HepG2 (cell line): ENCODE measurements around the gene CALN1. TPM values are rescaled to one million over a fixed set of nuclear protein-coding genes. Genes with fewer than 3 reads are reported as not detected.
A peak's percentile ranks its signal among the peaks of the same experiment; 100 is the strongest.

Experiments
- ATAC-seq: fragments of 200-7000 bp; cut with Tn5 transposase; 3 replicates; pipeline ENCODE4 v1.9.1; 2020; ENCODE audit warnings: mild to moderate bottlenecking, moderate library complexity
- BruUV-seq: library from RNA; stranded (reverse); fragments of 400-500 nt; replicated peaks from 2 replicates; lab custom pipeline; 2021; lab: Mats Ljungman, UMichigan
- CTCF ChIA-PET: fragments of 300-600 bp; formaldehyde crosslinking; extraction: SDS; loops from one replicate; lab custom pipeline; 2021; ENCODE audit warnings: low total read pairs, inconsistent platforms, low intra/inter-chr PET ratio; lab: Yijun Ruan, JAX
- POLR2A ChIA-PET: fragments of 350-600 bp; sonication (Branson Sonifier 250); formaldehyde crosslinking; loops from one replicate; lab custom pipeline; 2020; ENCODE audit warnings: antibody characterized with exemption, inconsistent platforms; lab: Yijun Ruan, JAX
- DNase-seq: peaks from one replicate; pipeline ENCODE4 v3.0.0-alpha.2; 2015; ENCODE audit warnings: low spot score
- FAIRE-seq: peaks from 3 replicates; lab custom pipeline; 2011; peaks lifted over from hg19 to GRCh38; lab: Jason Lieb, UNC
- H2AFZ ChIP-seq: one replicate; pipeline ENCODE4 v1.6.1; 2011; ENCODE audit warnings: low read length, inconsistent platforms
- H3K27ac ChIP-seq: fragments of 300-600 bp; 3 replicates; pipeline ENCODE4 v1.8.0; 2011; ENCODE audit warnings: mixed run types, mild to moderate bottlenecking, mixed read lengths, low read length, inconsistent platforms; ENCODE audit not compliant: insufficient read depth; ENCODE audit errors: extremely low read length
- H3K27me3 ChIP-seq, 2 experiments: fragments of 200-600 bp in 1 of 2; 2 replicates in 1 of 2; 3 replicates in 1 of 2; pipeline versions ENCODE4 v1.6.0 to v1.8.0; 2011; ENCODE audit warnings: low read length in 2 of 2, mild to moderate bottlenecking in 2 of 2, moderate library complexity in 2 of 2, inconsistent platforms in 1 of 2; ENCODE audit not compliant: insufficient read depth in 2 of 2, control insufficient read depth in 1 of 2
- H3K36me3 ChIP-seq, 2 experiments: fragments of 200-600 bp in 1 of 2; replicated peaks in 1 of 2; 2 replicates in 1 of 2; 3 replicates in 1 of 2; pipeline versions ENCODE4 v1.5.1 to v1.8.0; 2011; ENCODE audit warnings: low read length in 2 of 2, inconsistent platforms in 1 of 2; ENCODE audit not compliant: insufficient read depth in 2 of 2, control insufficient read depth in 1 of 2
- H3K4me1 ChIP-seq: 2 replicates; pipeline ENCODE4 v1.5.1; 2012; ENCODE audit warnings: low read length, inconsistent platforms; ENCODE audit not compliant: insufficient read depth
- H3K4me2 ChIP-seq: 2 replicates; pipeline ENCODE4 v1.6.0; 2011; ENCODE audit warnings: low read depth, low read length, inconsistent platforms
- H3K4me3 ChIP-seq, 3 experiments: fragments of 200-600 bp in 1 of 3; sonication (generic), shearing (Covaris generic) in 1 of 3; replicated peaks in 1 of 3; 2 replicates each; pipeline ENCODE4 v1.5.1; 2011 to 2016; ENCODE audit warnings: low read length in 3 of 3, inconsistent platforms in 2 of 3, low read depth in 2 of 3, mild to moderate bottlenecking in 2 of 3, control low read depth in 1 of 3, mixed read lengths in 1 of 3; ENCODE audit not compliant: insufficient read depth in 1 of 3
- H3K79me2 ChIP-seq: one replicate; pipeline ENCODE4 v1.6.1; 2011; ENCODE audit warnings: low read length, inconsistent platforms; ENCODE audit not compliant: insufficient read depth
- H3K9ac ChIP-seq: 2 replicates; pipeline ENCODE4 v1.6.0; 2011; ENCODE audit warnings: mild to moderate bottlenecking, low read depth, low read length, inconsistent platforms; ENCODE audit not compliant: insufficient read depth
- H3K9me3 ChIP-seq: 2 replicates; pipeline ENCODE4 v1.5.1; 2012; ENCODE audit warnings: mild to moderate bottlenecking, low read length
- H4K20me1 ChIP-seq: 2 replicates; pipeline ENCODE4 v1.6.0; 2011; ENCODE audit warnings: inconsistent platforms, mild to moderate bottlenecking, low read length, moderate library complexity; ENCODE audit not compliant: insufficient read depth
- AHDC1 ChIP-seq: sonication (generic); formaldehyde crosslinking; IDR thresholded peaks from 2 replicates; pipeline ENCODE4 v1.5.1; 2020; ENCODE audit warnings: mild to moderate bottlenecking, missing genetic modification reagents, borderline replicate concordance
- FOXK1 ChIP-seq: sonication (generic); formaldehyde crosslinking; IDR thresholded peaks from 2 replicates; pipeline ENCODE4 v1.4.0; 2020; ENCODE audit warnings: low read depth, missing genetic modification reagents, borderline replicate concordance
- MNT ChIP-seq: fragments of 450-650 bp; IDR thresholded peaks from 2 replicates; pipeline ENCODE4 v1.6.1; 2016
- NFIC ChIP-seq: IDR thresholded peaks from 2 replicates; pipeline ENCODE4 v1.6.1; 2012; ENCODE audit warnings: mild to moderate bottlenecking, low read length, inconsistent platforms
- RBAK ChIP-seq: sonication (generic); formaldehyde crosslinking; IDR thresholded peaks from 2 replicates; pipeline ENCODE4 v1.5.1; 2020; ENCODE audit warnings: mild to moderate bottlenecking, missing genetic modification reagents
- RXRB ChIP-seq: IDR thresholded peaks from 2 replicates; pipeline ENCODE4 v1.6.1; 2016; ENCODE audit warnings: borderline replicate concordance, missing genetic modification reagents, missing compliant biosample characterization
- SP1 ChIP-seq, 2 experiments: fragments of 450-650 bp in 1 of 2; sonication (generic) in 1 of 2; formaldehyde crosslinking in 1 of 2; IDR thresholded peaks; 2 replicates each; pipeline versions ENCODE4 v1.4.0 to v1.6.1; 2016 to 2020; ENCODE audit warnings: missing genetic modification reagents in 1 of 2
- ZBTB42 ChIP-seq: sonication (generic); formaldehyde crosslinking; IDR thresholded peaks from 2 replicates; pipeline ENCODE4 v1.5.0; 2020; ENCODE audit warnings: mild to moderate bottlenecking, missing genetic modification reagents
- ZFP91 ChIP-seq: sonication (generic); formaldehyde crosslinking; IDR thresholded peaks from 2 replicates; pipeline ENCODE4 v1.9.0; 2022; ENCODE audit warnings: missing genetic modification reagents, mild to moderate bottlenecking, borderline replicate concordance
- ZFY ChIP-seq: sonication (generic); formaldehyde crosslinking; IDR thresholded peaks from 2 replicates; pipeline ENCODE4 v1.4.0; 2020; ENCODE audit warnings: missing genetic modification reagents
- ZKSCAN5 ChIP-seq: sonication (generic); formaldehyde crosslinking; IDR thresholded peaks from 2 replicates; pipeline ENCODE4 v1.5.1; 2020; ENCODE audit warnings: mild to moderate bottlenecking, missing genetic modification reagents
- ZNF207 ChIP-seq: fragments of 450-650 bp; IDR thresholded peaks from 2 replicates; pipeline ENCODE4 v1.6.1; 2016; ENCODE audit warnings: antibody characterized with exemption, borderline replicate concordance
- ZNF281 ChIP-seq: sonication (generic); formaldehyde crosslinking; IDR thresholded peaks from 2 replicates; pipeline ENCODE4 v1.4.0; 2020; ENCODE audit warnings: missing genetic modification reagents, borderline replicate concordance
- ZNF841 ChIP-seq: sonication (generic); formaldehyde crosslinking; IDR thresholded peaks from 2 replicates; pipeline ENCODE4 v1.8.1; 2023; ENCODE audit warnings: missing genetic modification reagents, borderline replicate concordance
- WGBS: methylation state at CpG from one replicate; pipeline ENCODE4 v1.1.6; 2017; ENCODE audit warnings: low lambda C conversion rate; 5-methylcytosine and 5-hydroxymethylcytosine counted together
- in situ Hi-C: cut with HindIII; loops from 2 replicates; pipeline ENCODE4 v1.10.0; 2017; ENCODE audit warnings: low pct_unique_long_range_greater_than_20kb; ENCODE audit not compliant: extremely low pct_ligation_motif_present
- intact Hi-C: fragments of 100-400 bp; cut with micrococcal nuclease; formaldehyde crosslinking; loops from one replicate; pipeline ENCODE4 v1.10.0; 2022; ENCODE audit not compliant: unreplicated experiment
- polyA plus RNA-seq, 8 experiments: library from polyadenylated mRNA; depleted of rRNA in 3 of 8; stranded (reverse) in 7 of 8; unstranded in 1 of 8; fragments of >200 nt; fragmentation: Illumina TruSeq in 4 of 8; extraction: Trizol in 4 of 8; gene quantifications; 2 replicates each; pipeline versions ENCODE4 v1.2.1 to v1.2.3, GENCODE V29; 2011 to 2016; ENCODE audit warnings: low read depth in 4 of 8, missing spikeins in 1 of 8, mixed read lengths in 1 of 8; ENCODE audit not compliant: insufficient read depth in 1 of 8
- total RNA-seq, 5 experiments: library from RNA; depleted of rRNA; stranded (reverse); fragments of >200 nt; fragmentation: Illumina TruSeq; extraction: Trizol; gene quantifications; 2 replicates each; pipeline ENCODE4 v1.2.3, GENCODE V29; 2016; ENCODE audit warnings: low read depth in 1 of 5

Gene CALN1
- total and polyA plus RNA-seq, 2 of the 13 experiments (the other 11 are each of a cell fraction or from before 2014, with no cell fraction given), result not detected

GRCh38 chr7:72007018-72007417 lies 405.1 kb downstream of the CALN1 start:
- Histone ChIP-seq H2AFZ (no peak overlapping the region), H3K4me2 (no peak overlapping the region), H3K4me1 (no peaks in the 10 kb centered on the region), H3K27ac (no peak overlapping the region), H3K9me3 (no peaks in the 10 kb centered on the region), H3K36me3 (no peaks in the 10 kb centered on the region), H4K20me1 (no peaks in the 10 kb centered on the region), H3K27me3 (no peaks in the 10 kb centered on the region), H3K4me3 (no peak overlapping the region), H3K79me2 (no peaks in the 10 kb centered on the region), H3K9ac (no peak overlapping the region)
- 12% methylated on average over 7 of the region's 10 CpGs for WGBS
- FAIRE-seq (no peak), DNase-seq (no peak), ATAC-seq (no peak)
- POLR2A ChIA-PET, result no interaction called here
- intact Hi-C loops (no loop called here), in situ Hi-C loops (no loop called here)
- BruUV-seq, result no TSS peak
- CTCF ChIA-PET, result no interaction called here
- TF ChIP-seq ZBTB42 (CRISPR knock-in tag) (no peak), AHDC1 (no peak), ZFY (no peak), ZNF841 (CRISPR knock-in tag) (no peak), RBAK (CRISPR knock-in tag) (no peak), MNT (peak; percentile 93), ZNF281 (no peak), ZNF207 (no peak), FOXK1 (CRISPR knock-in tag) (no peak), ZKSCAN5 (CRISPR knock-in tag) (no peak), SP1 (IDR thresholded peaks at IDR 0.05) (no peak), SP1 (CRISPR knock-in tag; IDR thresholded peaks at IDR 0.05) (no peak), NFIC (no peak), RXRB (CRISPR knock-in tag) (no peak), ZFP91 (no peak)
